H1 (cell line): ENCODE measurements around the gene RALY. TPM values are rescaled to one million over a fixed set of nuclear protein-coding genes. Genes with fewer than 3 reads are reported as not detected.

Experiments
- CTCF ChIA-PET: fragments of 300-600 bp; sonication (Branson Sonifier 250); formaldehyde crosslinking; loops from one replicate; lab custom pipeline; 2021; ENCODE audit not compliant: partially characterized antibody; lab: Charles Lee
- POLR2A ChIA-PET: fragments of 300-600 bp; sonication (Branson Sonifier 250); formaldehyde crosslinking; loops from one replicate; lab custom pipeline; 2021; ENCODE audit warnings: inconsistent platforms; ENCODE audit not compliant: partially characterized antibody; lab: Charles Lee
- DNase-seq, 2 experiments: peaks; one replicate each; pipeline versions ENCODE4 v3.0.0 to v3.0.0-alpha.2; 2010 to 2022; ENCODE audit warnings: low spot score in 2 of 2, low read depth in 1 of 2, mixed read lengths in 1 of 2
- FAIRE-seq: peaks from 2 replicates; lab custom pipeline; 2011; peaks lifted over from hg19 to GRCh38; lab: Jason Lieb, UNC
- H2AFZ ChIP-seq: 2 replicates; pipeline ENCODE4 v1.8.1; 2012; ENCODE audit warnings: low read length, inconsistent platforms
- H2AK5ac ChIP-seq: 2 replicates; pipeline ENCODE4 v1.6.1; 2013; ENCODE audit warnings: low read depth, low read length
- H2BK120ac ChIP-seq: replicated peaks from 2 replicates; pipeline ENCODE3; 2013; ENCODE audit warnings: low read depth, low read length, inconsistent platforms
- H2BK12ac ChIP-seq: 2 replicates; pipeline ENCODE4 v1.6.1; 2013; ENCODE audit warnings: low read depth, low read length
- H2BK15ac ChIP-seq: 2 replicates; pipeline ENCODE4 v1.6.1; 2013; ENCODE audit warnings: low read length
- H2BK20ac ChIP-seq: 2 replicates; pipeline ENCODE4 v1.6.1; 2013; ENCODE audit warnings: low read length
- H2BK5ac ChIP-seq: 2 replicates; pipeline ENCODE4 v1.6.1; 2013; ENCODE audit warnings: low read depth, low read length
- H3K14ac ChIP-seq: 2 replicates; pipeline ENCODE4 v1.6.1; 2013; ENCODE audit warnings: inconsistent platforms; ENCODE audit not compliant: insufficient read length
- H3K18ac ChIP-seq: 2 replicates; pipeline ENCODE4 v1.6.1; 2013; ENCODE audit warnings: low read length; ENCODE audit errors: extremely low read depth
- H3K23ac ChIP-seq: 2 replicates; pipeline ENCODE4 v1.6.1; 2013; ENCODE audit warnings: inconsistent platforms; ENCODE audit not compliant: insufficient read length
- H3K23me2 ChIP-seq: 2 replicates; pipeline ENCODE4 v1.6.1; 2013; ENCODE audit warnings: low read depth, low read length
- H3K27ac ChIP-seq: 2 replicates; pipeline ENCODE4 v1.6.1; 2011; ENCODE audit warnings: low read depth, low read length, inconsistent platforms
- H3K27me3 ChIP-seq, 4 experiments: replicated peaks in 1 of 4; 1 replicate in 1 of 4; 2 replicates in 3 of 4; pipeline versions ENCODE4 v1.6.1 to v1.8.1; 2011 to 2013; ENCODE audit warnings: low read length in 3 of 4, mild to moderate bottlenecking in 3 of 4, inconsistent platforms in 2 of 4, mixed read lengths in 2 of 4, moderate library complexity in 1 of 4; ENCODE audit not compliant: control insufficient read depth in 3 of 4, insufficient read depth in 3 of 4; ENCODE audit errors: extremely low read depth in 1 of 4
- H3K36me3 ChIP-seq, 4 experiments: 2 replicates each; pipeline versions ENCODE4 v1.6.1 to v1.8.1; 2011 to 2013; ENCODE audit warnings: mild to moderate bottlenecking in 4 of 4, low read length in 3 of 4, moderate library complexity in 2 of 4, control low read depth in 1 of 4, inconsistent platforms in 1 of 4; ENCODE audit not compliant: insufficient read depth in 4 of 4, control insufficient read depth in 2 of 4
- H3K4ac ChIP-seq: replicated peaks from 2 replicates; pipeline ENCODE3; 2013; ENCODE audit warnings: low read length, low read depth, mixed read lengths, inconsistent platforms; ENCODE audit not compliant: insufficient read length
- H3K4me1 ChIP-seq, 4 experiments: replicated peaks in 1 of 4; 1 replicate in 1 of 4; 2 replicates in 3 of 4; pipeline versions ENCODE4 v1.6.1 to v1.8.1; 2011 to 2013; ENCODE audit warnings: low read length in 3 of 4, inconsistent platforms in 2 of 4, mixed read lengths in 1 of 4; ENCODE audit not compliant: insufficient read depth in 4 of 4, control insufficient read depth in 3 of 4
- H3K4me2 ChIP-seq, 2 experiments: 2 replicates each; pipeline versions ENCODE4 v1.6.1 to v1.8.1; 2011 to 2013; ENCODE audit warnings: low read depth in 2 of 2, low read length in 2 of 2, control low read depth in 1 of 2, inconsistent platforms in 1 of 2, mild to moderate bottlenecking in 1 of 2; ENCODE audit not compliant: insufficient read depth in 1 of 2
- H3K4me3 ChIP-seq, 4 experiments: fragments of 200-600, 300-600 bp in 1 of 4; sonication (generic), shearing (Covaris generic), sonication (Bioruptor Twin) in 1 of 4; 2 replicates each; pipeline versions ENCODE4 v1.5.1 to v1.8.1; 2011 to 2016; ENCODE audit warnings: low read length in 4 of 4, low read depth in 3 of 4, control low read depth in 2 of 4, inconsistent platforms in 2 of 4, mild to moderate bottlenecking in 2 of 4, mixed read lengths in 1 of 4, moderate library complexity in 1 of 4; ENCODE audit not compliant: insufficient read depth in 2 of 4; ENCODE audit errors: extremely low read depth in 1 of 4
- H3K56ac ChIP-seq: replicated peaks from 2 replicates; pipeline ENCODE3; 2013; ENCODE audit warnings: low read depth, mild to moderate bottlenecking, mixed read lengths, low read length, inconsistent platforms; ENCODE audit not compliant: insufficient read length
- H3K79me1 ChIP-seq: 2 replicates; pipeline ENCODE4 v1.6.1; 2013; ENCODE audit warnings: low read depth, low read length, control low read depth
- H3K79me2 ChIP-seq, 2 experiments: 2 replicates each; pipeline versions ENCODE4 v1.6.1 to v1.8.1; 2012 to 2013; ENCODE audit warnings: low read length in 2 of 2, mild to moderate bottlenecking in 2 of 2, inconsistent platforms in 1 of 2; ENCODE audit not compliant: insufficient read depth in 2 of 2, control insufficient read depth in 1 of 2
- H3K9ac ChIP-seq, 4 experiments: replicated peaks in 1 of 4; 1 replicate in 1 of 4; 2 replicates in 3 of 4; pipeline versions ENCODE4 v1.6.1 to v1.8.1; 2011 to 2013; ENCODE audit warnings: low read depth in 3 of 4, low read length in 3 of 4, control low read depth in 2 of 4, mild to moderate bottlenecking in 2 of 4, moderate library complexity in 2 of 4, inconsistent platforms in 1 of 4; ENCODE audit errors: extremely low read depth in 1 of 4
- H3K9me3 ChIP-seq, 2 experiments: 2 replicates each; pipeline versions ENCODE4 v1.6.1 to v1.8.1; 2012 to 2013; ENCODE audit warnings: mild to moderate bottlenecking in 2 of 2, moderate library complexity in 2 of 2, control low read depth in 1 of 2, inconsistent platforms in 1 of 2, low read depth in 1 of 2, low read length in 1 of 2, mixed read lengths in 1 of 2; ENCODE audit not compliant: insufficient read depth in 2 of 2
- H4K20me1 ChIP-seq, 2 experiments: replicated peaks in 1 of 2; 2 replicates each; pipeline versions ENCODE3 to v1.8.1; 2011 to 2013; ENCODE audit warnings: inconsistent platforms in 2 of 2, low read length in 2 of 2, mild to moderate bottlenecking in 1 of 2; ENCODE audit not compliant: insufficient read depth in 2 of 2, control insufficient read depth in 1 of 2
- H4K5ac ChIP-seq: 2 replicates; pipeline ENCODE4 v1.6.1; 2013; ENCODE audit warnings: low read length, low read depth, mixed read lengths, inconsistent platforms; ENCODE audit not compliant: insufficient read length
- H4K8ac ChIP-seq: 2 replicates; pipeline ENCODE4 v1.8.0; 2013; ENCODE audit warnings: mild to moderate bottlenecking, moderate library complexity, low read length, inconsistent platforms; ENCODE audit not compliant: insufficient read depth; ENCODE audit errors: extremely low read depth
- H4K91ac ChIP-seq: replicated peaks from 2 replicates; pipeline ENCODE3; 2013; ENCODE audit warnings: low read length, mixed read lengths, inconsistent platforms; ENCODE audit not compliant: insufficient read length
- ATF2 ChIP-seq: IDR thresholded peaks from 2 replicates; pipeline ENCODE4 v1.6.1; 2012; ENCODE audit warnings: low read length, inconsistent platforms
- BCL11A ChIP-seq, 2 experiments: IDR thresholded peaks; one replicate each; pipeline ENCODE4 v1.6.1; 2011; ENCODE audit warnings: low read depth in 2 of 2, low read length in 2 of 2, mild to moderate bottlenecking in 2 of 2
- BRCA1 ChIP-seq: IDR thresholded peaks from 2 replicates; pipeline ENCODE4 v1.6.1; 2012; ENCODE audit warnings: low read depth, low read length, improper control_type of control experiment
- KDM5A ChIP-seq: fragments of 200-600 bp; IDR thresholded peaks from 2 replicates; pipeline ENCODE4 v1.7.1; 2012; ENCODE audit warnings: mild to moderate bottlenecking, low read length, inconsistent platforms, mixed read lengths
- RFX5 ChIP-seq: IDR thresholded peaks from 2 replicates; pipeline ENCODE4 v1.6.1; 2011; ENCODE audit warnings: low read depth, low read length, improper control_type of control experiment, borderline replicate concordance
- SP1 ChIP-seq: IDR thresholded peaks from 2 replicates; pipeline ENCODE4 v1.6.1; 2011; ENCODE audit warnings: low read depth, low read length
- ZNF274 ChIP-seq: IDR thresholded peaks from 2 replicates; pipeline ENCODE4 v1.7.0; 2012; ENCODE audit warnings: low read length, borderline replicate concordance; ENCODE audit errors: extremely low read depth
- WGBS, 2 experiments: shearing (Covaris generic) in 1 of 2; methylation state at CpG; one replicate each; pipeline versions ENCODE4 v1.1.6 to v1.1.7; 2013 to 2015; ENCODE audit warnings: low lambda C conversion rate in 2 of 2, mixed read lengths in 2 of 2, inconsistent platforms in 1 of 2, low coverage in 1 of 2, missing lambda C conversion rate in 1 of 2; ENCODE audit not compliant: insufficient replicate concordance in 2 of 2, insufficient coverage in 1 of 2, insufficient read length in 1 of 2; ENCODE audit errors: extremely low coverage in 1 of 2, missing lambda C conversion rate in 1 of 2; 5-methylcytosine and 5-hydroxymethylcytosine counted together
- polyA plus RNA-seq, 7 experiments: library from polyadenylated mRNA; depleted of rRNA in 3 of 7; stranded (reverse) in 5 of 7; unstranded in 2 of 7; fragments of >200 nt in 5 of 7; fragments of 200-250 nt in 2 of 7; gene quantifications; 1 replicate in 5 of 7; 2 replicates in 1 of 7; 4 replicates in 1 of 7; pipeline versions ENCODE4 v1.2.1 to v1.2.3, GENCODE V29; 2011 to 2013; ENCODE audit warnings: missing spikeins in 2 of 7, mixed read lengths in 2 of 7
- total RNA-seq: library from RNA; stranded (reverse); fragmentation: NEBNext Ultra II Directional; extraction: Animal tissue kit (Norgen Biotek cat#: 25700); gene quantifications from 2 replicates; pipeline ENCODE4 v1.2.1, GENCODE V29; 2021

RALY gene
- total and polyA plus RNA-seq, 2 of the 8 experiments (the other 6 are each of a cell fraction or from before 2014, with no cell fraction given) = 133 to 148 TPM

- FAIRE-seq = no peak
- H2BK5ac ChIP-seq = no peak overlapping the region
- no peak overlapping the region for H2BK20ac ChIP-seq
- no peak for DNase-seq
- no peak overlapping the region for H3K9ac ChIP-seq
- H2AFZ ChIP-seq = no peak overlapping the region
- H2BK15ac ChIP-seq = no peak overlapping the region
- peaks cover 0 to 44% of the 10 kb centered on the region in 2 experiments; a peak in 1 of 4 replicates for H3K79me2 ChIP-seq
- no peak overlapping the region for H3K14ac ChIP-seq
- H3K18ac ChIP-seq = no peak overlapping the region
- H3K23ac ChIP-seq = no peak overlapping the region
- H3K79me1 ChIP-seq = peaks cover 13% of the 10 kb centered on the region
- H3K27ac ChIP-seq = no peak overlapping the region
- ChIA-PET POLR2A (interaction anchor here (1.3 to 1.8 kb wide), 2 partner anchors 9 to 37 kb away, joined by 3 to 4 read pairs; no protein-coding TSS in a partner anchor), CTCF (interaction anchor here (0.7 to 1.6 kb wide), 8 partner anchors 9 to 269 kb away, joined by 3 to 5 read pairs (median 4); no protein-coding TSS in a partner anchor)
- peaks cover 13 to 18% of the 10 kb centered on the region in 2 experiments for H4K20me1 ChIP-seq
- no peaks in the 10 kb centered on the region for H3K36me3 ChIP-seq
- H2AK5ac ChIP-seq = no peak overlapping the region
- H3K27me3 ChIP-seq = no peaks in the 10 kb centered on the region
- WGBS, 2 experiments = 87% methylated on average over 5 of the region's 5 CpGs; no CpG with 5 or more reads in 1 of the 2 experiments
- no peak overlapping the region for H3K4ac ChIP-seq
- H4K8ac ChIP-seq = no peak overlapping the region
- H3K4me1 ChIP-seq = peaks cover 0 to 4% (median 1%) of the 10 kb centered on the region in 4 experiments; a peak in 3 of 7 replicates
- no peak overlapping the region for H4K91ac ChIP-seq
- no peak overlapping the region for H3K4me3 ChIP-seq
- H3K56ac ChIP-seq = no peak overlapping the region
- H3K23me2 ChIP-seq = no peaks in the 10 kb centered on the region
- no peak overlapping the region for H3K4me2 ChIP-seq
- no peak overlapping the region for H2BK12ac ChIP-seq
- no peak overlapping the region for H4K5ac ChIP-seq
- TF ChIP-seq KDM5A (no peak), RFX5 (no peak), ZNF274 (no peak), BRCA1 (no peak), ATF2 (no peak), SP1 (no peak), BCL11A (IDR thresholded peaks at IDR 0.05; ENCODE audit: low read depth in 2 of 2, low read length in 2 of 2) (no peak)
- H2BK120ac ChIP-seq = no peak overlapping the region
- no peaks in the 10 kb centered on the region for H3K9me3 ChIP-seq
These were observed 69.1 kb downstream of the RALY start for GRCh38 chr20:34062570-34063482.
